SK-N-SH treated with all-trans-retinoic acid at 6 μM for 48 hours (cell line): ENCODE data around the gene CHRNG.
"Not testable (repeated sequence)": the region's sequence is repeated elsewhere in the genome, so short reads cannot be mapped to it uniquely, and the experiment has no call there.

Experiments
- ATAC-seq: fragments of 200-7000 bp; cut with Tn5 transposase; 3 replicates; pipeline ENCODE4 v1.9.1; 2020; ENCODE audit warnings: mild to moderate bottlenecking, moderate library complexity
- ARNTL ChIP-seq: fragments of 450-650 bp; formaldehyde crosslinking; IDR thresholded peaks from 2 replicates; pipeline ENCODE4 v1.5.0; 2020; ENCODE audit warnings: low read depth, mild to moderate bottlenecking, moderate library complexity, borderline replicate concordance
- BACH2 ChIP-seq: fragments of 250-450 bp; sonication (Bioruptor Pico); IDR thresholded peaks from 2 replicates; pipeline ENCODE4 v1.9.0; 2021; ENCODE audit warnings: mild to moderate bottlenecking, borderline replicate concordance
- CSDC2 ChIP-seq: fragments of 250-450 bp; sonication (Bioruptor Pico); IDR thresholded peaks from 2 replicates; pipeline ENCODE4 v1.5.0; 2020; ENCODE audit warnings: mild to moderate bottlenecking, moderate library complexity
- ESRRG ChIP-seq: fragments of 250-450 bp; sonication (Bioruptor Pico); IDR thresholded peaks from 2 replicates; pipeline ENCODE4 v1.6.1; 2021; ENCODE audit warnings: mild to moderate bottlenecking
- GLIS3 ChIP-seq: fragments of 250-450 bp; sonication (Bioruptor Pico); IDR thresholded peaks from 2 replicates; pipeline ENCODE4 v1.5.0; 2020; ENCODE audit warnings: mild to moderate bottlenecking, moderate library complexity
- ISL1 ChIP-seq: fragments of 250-450 bp; sonication (Bioruptor Pico); IDR thresholded peaks from 2 replicates; pipeline ENCODE4 v2.1.2; 2022; ENCODE audit warnings: mild to moderate bottlenecking, moderate library complexity
- OSR1 ChIP-seq: fragments of 250-450 bp; sonication (Bioruptor Pico); IDR thresholded peaks from 2 replicates; pipeline ENCODE4 v1.8.0; 2022; ENCODE audit warnings: moderate library complexity, mild to moderate bottlenecking, inconsistent platforms
- PPARA ChIP-seq: fragments of 250-450 bp; sonication (Bioruptor Pico); IDR thresholded peaks from 2 replicates; pipeline ENCODE4 v1.5.0; 2020; ENCODE audit warnings: mild to moderate bottlenecking, borderline replicate concordance
- RARB ChIP-seq: fragments of 250-450 bp; sonication (Bioruptor Pico); IDR thresholded peaks from 2 replicates; pipeline ENCODE4 v1.8.0; 2021; ENCODE audit warnings: mild to moderate bottlenecking, moderate library complexity
- SNAI2 ChIP-seq: fragments of 250-450 bp; sonication (Bioruptor Pico); IDR thresholded peaks from 2 replicates; pipeline ENCODE4 v1.5.0; 2020; ENCODE audit warnings: mild to moderate bottlenecking, moderate library complexity
- TCF4 ChIP-seq: fragments of 250-450 bp; sonication (Bioruptor Pico); IDR thresholded peaks from 2 replicates; pipeline ENCODE4 v1.8.0; 2021; ENCODE audit warnings: mild to moderate bottlenecking, moderate library complexity, borderline replicate concordance
- TOX ChIP-seq: fragments of 250-450 bp; sonication (Bioruptor Pico); IDR thresholded peaks from 2 replicates; pipeline ENCODE4 v1.8.0; 2021; ENCODE audit warnings: mild to moderate bottlenecking, moderate library complexity, borderline replicate concordance
- ZC3H10 ChIP-seq: fragments of 250-450 bp; sonication (Bioruptor Pico); IDR thresholded peaks from 2 replicates; pipeline ENCODE4 v1.5.1; 2021; ENCODE audit warnings: mild to moderate bottlenecking, moderate library complexity
- ZFP3 ChIP-seq: fragments of 250-450 bp; sonication (Bioruptor Pico); IDR thresholded peaks from 2 replicates; pipeline ENCODE4 v1.5.0; 2020; ENCODE audit warnings: mild to moderate bottlenecking, moderate library complexity
- ZFP30 ChIP-seq: fragments of 450-650 bp; formaldehyde crosslinking; IDR thresholded peaks from 2 replicates; pipeline ENCODE4 v1.5.0; 2022; ENCODE audit warnings: mild to moderate bottlenecking, moderate library complexity
- ZNF565 ChIP-seq: fragments of 450-650 bp; formaldehyde crosslinking; conservative IDR thresholded peaks from 2 replicates; pipeline ENCODE4 v1.5.0; 2020; ENCODE audit warnings: low read depth, mild to moderate bottlenecking, moderate library complexity
- ZNF70 ChIP-seq: fragments of 450-650 bp; formaldehyde crosslinking; IDR thresholded peaks from 2 replicates; pipeline ENCODE4 v1.5.0; 2020; ENCODE audit warnings: mild to moderate bottlenecking, moderate library complexity
- ZNF8 ChIP-seq: fragments of 450-650 bp; formaldehyde crosslinking; IDR thresholded peaks from 2 replicates; pipeline ENCODE4 v1.5.0; 2020; ENCODE audit warnings: mild to moderate bottlenecking, moderate library complexity
- TF ChIP-seq, protein P1 (sequence below): fragments of 250-450 bp; sonication (Bioruptor Pico); IDR thresholded peaks from 2 replicates; pipeline ENCODE4 v1.8.0; 2021; ENCODE audit warnings: low read depth, mild to moderate bottlenecking, moderate library complexity, borderline replicate concordance
- TF ChIP-seq, protein P2 (sequence below): fragments of 250-450 bp; sonication (Bioruptor Pico); IDR thresholded peaks from 2 replicates; pipeline ENCODE4 v1.5.1; 2021; ENCODE audit warnings: mild to moderate bottlenecking, moderate library complexity
- TF ChIP-seq, protein P3 (sequence below): fragments of 250-450 bp; sonication (Bioruptor Pico); IDR thresholded peaks from 2 replicates; pipeline ENCODE4 v1.5.1; 2020; ENCODE audit warnings: low read depth, mild to moderate bottlenecking, moderate library complexity
- TF ChIP-seq, protein P4 (sequence below): fragments of 250-450 bp; sonication (Bioruptor Pico); IDR thresholded peaks from 2 replicates; pipeline ENCODE4 v1.5.0; 2020; ENCODE audit warnings: mild to moderate bottlenecking, moderate library complexity
- TF ChIP-seq, protein P5 (sequence below): fragments of 250-450 bp; sonication (Bioruptor Pico); IDR thresholded peaks from 2 replicates; pipeline ENCODE4 v1.8.0; 2020; ENCODE audit warnings: mild to moderate bottlenecking, moderate library complexity, borderline replicate concordance

CHRNG gene

DNA sequence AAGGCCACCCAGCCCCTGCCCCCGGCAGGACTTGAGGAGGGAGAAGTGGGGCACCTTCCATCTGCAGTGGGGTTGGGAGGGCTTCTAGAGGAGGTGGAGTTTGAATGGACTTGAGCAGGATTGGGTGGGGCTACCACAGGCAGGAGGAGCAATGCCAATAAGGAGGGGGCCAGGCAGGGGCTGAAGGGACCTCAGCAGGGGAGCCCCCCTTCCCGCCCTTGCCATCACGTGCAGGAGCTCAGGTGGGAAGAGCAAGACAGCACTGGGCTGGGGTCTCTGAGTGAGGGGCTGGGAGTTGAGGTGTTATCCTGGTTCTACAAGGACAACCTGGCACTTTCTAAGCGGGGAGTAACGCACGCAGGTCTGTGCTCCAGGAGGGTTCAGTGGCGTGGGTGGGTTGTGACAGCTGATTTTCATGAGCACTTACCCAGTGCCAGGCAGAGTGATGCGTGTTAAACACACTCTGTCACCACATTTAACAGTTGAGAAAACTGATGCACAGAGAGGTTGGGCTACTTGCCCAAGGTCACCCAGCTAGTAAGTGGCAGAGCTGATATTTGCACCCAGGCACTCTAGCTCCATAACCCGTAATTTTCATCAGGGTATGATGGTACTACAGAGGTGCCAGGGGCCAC, 8.7 kb upstream of the CHRNG start (continued):
- TF ChIP-seq RARB (CRISPR knock-in tag): no peak
- no peak for TF ChIP-seq ZFP30 (CRISPR knock-in tag)

DNA sequence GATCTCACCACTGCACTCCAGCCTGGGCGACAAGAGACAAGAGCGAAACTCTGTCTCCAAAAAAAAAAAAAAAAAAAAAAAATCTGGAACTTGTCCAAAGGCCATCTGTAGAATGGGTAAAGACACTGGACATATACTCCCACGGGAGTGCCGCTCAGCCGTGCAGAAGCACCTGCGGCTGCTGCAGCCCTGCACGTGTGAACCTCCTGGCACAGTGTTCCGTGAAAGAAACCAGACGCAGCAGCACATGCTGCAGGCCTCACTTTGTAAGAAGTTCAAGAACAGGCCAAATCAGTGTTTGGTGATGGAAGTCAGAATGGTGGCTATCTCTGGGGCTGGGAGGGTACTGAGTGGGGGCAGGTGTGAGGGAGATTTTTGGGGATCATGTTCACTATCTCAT, 7.1 kb upstream of the CHRNG start:
- ATAC-seq: no peak; the same call in 2 of the 3 replicates
- TF ChIP-seq SNAI2 (CRISPR knock-in tag) (no peak), ZC3H10 (CRISPR knock-in tag) (no peak), ZFP3 (CRISPR knock-in tag) (no peak), ARNTL (CRISPR knock-in tag) (peak; percentile 66; the same call in 1 of the 2 replicates), TOX (no peak), PPARA (CRISPR knock-in tag) (no peak), CSDC2 (CRISPR knock-in tag) (no peak), ZNF8 (CRISPR knock-in tag) (no peak), ZNF70 (CRISPR knock-in tag) (peak; percentile 39; the same call in 1 of the 2 replicates), OSR1 (CRISPR knock-in tag) (no peak), ESRRG (CRISPR knock-in tag) (no peak), ISL1 (CRISPR knock-in tag) (no peak), TCF4 (CRISPR knock-in tag) (peak; percentile 41; the same call in 1 of the 2 replicates), GLIS3 (CRISPR knock-in tag) (no peak), ZNF565 (CRISPR knock-in tag) (no peak), BACH2 (CRISPR knock-in tag) (no peak), RARB (CRISPR knock-in tag) (no peak)
- TF ChIP-seq, protein P1, sequence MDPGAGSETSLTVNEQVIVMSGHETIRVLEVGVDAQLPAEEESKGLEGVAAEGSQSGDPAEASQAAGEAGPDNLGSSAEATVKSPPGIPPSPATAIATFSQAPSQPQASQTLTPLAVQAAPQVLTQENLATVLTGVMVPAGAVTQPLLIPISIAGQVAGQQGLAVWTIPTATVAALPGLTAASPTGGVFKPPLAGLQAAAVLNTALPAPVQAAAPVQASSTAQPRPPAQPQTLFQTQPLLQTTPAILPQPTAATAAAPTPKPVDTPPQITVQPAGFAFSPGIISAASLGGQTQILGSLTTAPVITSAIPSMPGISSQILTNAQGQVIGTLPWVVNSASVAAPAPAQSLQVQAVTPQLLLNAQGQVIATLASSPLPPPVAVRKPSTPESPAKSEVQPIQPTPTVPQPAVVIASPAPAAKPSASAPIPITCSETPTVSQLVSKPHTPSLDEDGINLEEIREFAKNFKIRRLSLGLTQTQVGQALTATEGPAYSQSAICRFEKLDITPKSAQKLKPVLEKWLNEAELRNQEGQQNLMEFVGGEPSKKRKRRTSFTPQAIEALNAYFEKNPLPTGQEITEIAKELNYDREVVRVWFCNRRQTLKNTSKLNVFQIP (CRISPR knock-in tag): no peak
- TF ChIP-seq, protein P2, sequence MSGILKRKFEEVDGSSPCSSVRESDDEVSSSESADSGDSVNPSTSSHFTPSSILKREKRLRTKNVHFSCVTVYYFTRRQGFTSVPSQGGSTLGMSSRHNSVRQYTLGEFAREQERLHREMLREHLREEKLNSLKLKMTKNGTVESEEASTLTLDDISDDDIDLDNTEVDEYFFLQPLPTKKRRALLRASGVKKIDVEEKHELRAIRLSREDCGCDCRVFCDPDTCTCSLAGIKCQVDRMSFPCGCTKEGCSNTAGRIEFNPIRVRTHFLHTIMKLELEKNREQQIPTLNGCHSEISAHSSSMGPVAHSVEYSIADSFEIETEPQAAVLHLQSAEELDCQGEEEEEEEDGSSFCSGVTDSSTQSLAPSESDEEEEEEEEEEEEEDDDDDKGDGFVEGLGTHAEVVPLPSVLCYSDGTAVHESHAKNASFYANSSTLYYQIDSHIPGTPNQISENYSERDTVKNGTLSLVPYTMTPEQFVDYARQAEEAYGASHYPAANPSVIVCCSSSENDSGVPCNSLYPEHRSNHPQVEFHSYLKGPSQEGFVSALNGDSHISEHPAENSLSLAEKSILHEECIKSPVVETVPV (CRISPR knock-in tag): no peak
- TF ChIP-seq, protein P3, sequence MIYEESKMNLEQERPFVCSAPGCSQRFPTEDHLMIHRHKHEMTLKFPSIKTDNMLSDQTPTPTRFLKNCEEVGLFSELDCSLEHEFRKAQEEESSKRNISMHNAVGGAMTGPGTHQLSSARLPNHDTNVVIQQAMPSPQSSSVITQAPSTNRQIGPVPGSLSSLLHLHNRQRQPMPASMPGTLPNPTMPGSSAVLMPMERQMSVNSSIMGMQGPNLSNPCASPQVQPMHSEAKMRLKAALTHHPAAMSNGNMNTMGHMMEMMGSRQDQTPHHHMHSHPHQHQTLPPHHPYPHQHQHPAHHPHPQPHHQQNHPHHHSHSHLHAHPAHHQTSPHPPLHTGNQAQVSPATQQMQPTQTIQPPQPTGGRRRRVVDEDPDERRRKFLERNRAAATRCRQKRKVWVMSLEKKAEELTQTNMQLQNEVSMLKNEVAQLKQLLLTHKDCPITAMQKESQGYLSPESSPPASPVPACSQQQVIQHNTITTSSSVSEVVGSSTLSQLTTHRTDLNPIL (CRISPR knock-in tag): no peak
- TF ChIP-seq, protein P4, sequence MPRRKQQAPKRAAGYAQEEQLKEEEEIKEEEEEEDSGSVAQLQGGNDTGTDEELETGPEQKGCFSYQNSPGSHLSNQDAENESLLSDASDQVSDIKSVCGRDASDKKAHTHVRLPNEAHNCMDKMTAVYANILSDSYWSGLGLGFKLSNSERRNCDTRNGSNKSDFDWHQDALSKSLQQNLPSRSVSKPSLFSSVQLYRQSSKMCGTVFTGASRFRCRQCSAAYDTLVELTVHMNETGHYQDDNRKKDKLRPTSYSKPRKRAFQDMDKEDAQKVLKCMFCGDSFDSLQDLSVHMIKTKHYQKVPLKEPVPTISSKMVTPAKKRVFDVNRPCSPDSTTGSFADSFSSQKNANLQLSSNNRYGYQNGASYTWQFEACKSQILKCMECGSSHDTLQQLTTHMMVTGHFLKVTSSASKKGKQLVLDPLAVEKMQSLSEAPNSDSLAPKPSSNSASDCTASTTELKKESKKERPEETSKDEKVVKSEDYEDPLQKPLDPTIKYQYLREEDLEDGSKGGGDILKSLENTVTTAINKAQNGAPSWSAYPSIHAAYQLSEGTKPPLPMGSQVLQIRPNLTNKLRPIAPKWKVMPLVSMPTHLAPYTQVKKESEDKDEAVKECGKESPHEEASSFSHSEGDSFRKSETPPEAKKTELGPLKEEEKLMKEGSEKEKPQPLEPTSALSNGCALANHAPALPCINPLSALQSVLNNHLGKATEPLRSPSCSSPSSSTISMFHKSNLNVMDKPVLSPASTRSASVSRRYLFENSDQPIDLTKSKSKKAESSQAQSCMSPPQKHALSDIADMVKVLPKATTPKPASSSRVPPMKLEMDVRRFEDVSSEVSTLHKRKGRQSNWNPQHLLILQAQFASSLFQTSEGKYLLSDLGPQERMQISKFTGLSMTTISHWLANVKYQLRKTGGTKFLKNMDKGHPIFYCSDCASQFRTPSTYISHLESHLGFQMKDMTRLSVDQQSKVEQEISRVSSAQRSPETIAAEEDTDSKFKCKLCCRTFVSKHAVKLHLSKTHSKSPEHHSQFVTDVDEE: no peak
- TF ChIP-seq, protein P5, sequence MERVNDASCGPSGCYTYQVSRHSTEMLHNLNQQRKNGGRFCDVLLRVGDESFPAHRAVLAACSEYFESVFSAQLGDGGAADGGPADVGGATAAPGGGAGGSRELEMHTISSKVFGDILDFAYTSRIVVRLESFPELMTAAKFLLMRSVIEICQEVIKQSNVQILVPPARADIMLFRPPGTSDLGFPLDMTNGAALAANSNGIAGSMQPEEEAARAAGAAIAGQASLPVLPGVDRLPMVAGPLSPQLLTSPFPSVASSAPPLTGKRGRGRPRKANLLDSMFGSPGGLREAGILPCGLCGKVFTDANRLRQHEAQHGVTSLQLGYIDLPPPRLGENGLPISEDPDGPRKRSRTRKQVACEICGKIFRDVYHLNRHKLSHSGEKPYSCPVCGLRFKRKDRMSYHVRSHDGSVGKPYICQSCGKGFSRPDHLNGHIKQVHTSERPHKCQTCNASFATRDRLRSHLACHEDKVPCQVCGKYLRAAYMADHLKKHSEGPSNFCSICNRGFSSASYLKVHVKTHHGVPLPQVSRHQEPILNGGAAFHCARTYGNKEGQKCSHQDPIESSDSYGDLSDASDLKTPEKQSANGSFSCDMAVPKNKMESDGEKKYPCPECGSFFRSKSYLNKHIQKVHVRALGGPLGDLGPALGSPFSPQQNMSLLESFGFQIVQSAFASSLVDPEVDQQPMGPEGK (CRISPR knock-in tag): no peak

DNA sequence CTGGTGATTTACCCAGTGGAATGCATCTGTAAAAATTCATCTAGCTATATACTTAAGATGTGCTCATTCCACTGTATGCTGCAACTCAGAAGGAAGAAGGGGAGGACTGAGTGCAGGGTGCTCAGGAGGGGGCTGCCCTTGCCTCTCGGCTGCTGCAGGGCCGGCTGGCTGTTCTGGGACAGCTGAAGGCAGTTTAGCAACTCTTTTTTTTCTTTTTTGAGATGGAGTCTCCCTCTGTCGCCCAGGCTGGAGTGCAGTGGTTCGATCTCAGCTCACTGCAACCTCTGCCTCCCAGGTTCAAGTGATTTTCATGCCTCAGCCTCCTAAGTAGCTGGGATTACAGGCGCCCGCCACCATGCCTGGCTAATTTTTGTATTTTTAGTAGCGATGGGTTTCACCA, 6.7 kb upstream of the CHRNG start:
- ATAC-seq: not testable (repeated sequence)
